GM12872 (cell line): ENCODE results near the gene RPUSD3.

Source experiments
- TF ChIP-seq, protein P1 (sequence below): IDR thresholded peaks from 3 replicates; pipeline ENCODE4 v1.5.1; 2011; ENCODE audit warnings: low read depth, mild to moderate bottlenecking, low read length, moderate library complexity; ENCODE audit not compliant: insufficient read depth

The RPUSD3 gene

DNA sequence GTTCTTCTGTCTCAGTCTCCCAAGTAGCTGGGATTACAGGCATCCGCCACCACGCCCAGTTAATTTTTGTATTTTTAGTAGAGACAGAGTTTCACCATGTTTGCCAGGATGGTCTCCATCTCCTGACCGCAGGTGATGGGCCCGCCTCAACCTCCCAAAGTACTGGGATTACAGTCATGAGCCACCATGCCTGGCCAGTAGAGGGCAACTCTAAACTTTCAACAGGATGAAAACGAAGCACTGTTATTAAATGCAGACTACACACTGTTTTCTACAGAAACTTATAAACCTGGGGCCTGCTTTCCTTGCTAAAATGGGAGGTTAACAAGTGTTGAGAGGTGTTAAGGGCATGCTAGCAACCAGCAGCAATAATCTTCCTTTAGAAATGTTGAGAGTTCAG is 43.3 kb downstream of the RPUSD3 start:
- TF ChIP-seq, protein P1, sequence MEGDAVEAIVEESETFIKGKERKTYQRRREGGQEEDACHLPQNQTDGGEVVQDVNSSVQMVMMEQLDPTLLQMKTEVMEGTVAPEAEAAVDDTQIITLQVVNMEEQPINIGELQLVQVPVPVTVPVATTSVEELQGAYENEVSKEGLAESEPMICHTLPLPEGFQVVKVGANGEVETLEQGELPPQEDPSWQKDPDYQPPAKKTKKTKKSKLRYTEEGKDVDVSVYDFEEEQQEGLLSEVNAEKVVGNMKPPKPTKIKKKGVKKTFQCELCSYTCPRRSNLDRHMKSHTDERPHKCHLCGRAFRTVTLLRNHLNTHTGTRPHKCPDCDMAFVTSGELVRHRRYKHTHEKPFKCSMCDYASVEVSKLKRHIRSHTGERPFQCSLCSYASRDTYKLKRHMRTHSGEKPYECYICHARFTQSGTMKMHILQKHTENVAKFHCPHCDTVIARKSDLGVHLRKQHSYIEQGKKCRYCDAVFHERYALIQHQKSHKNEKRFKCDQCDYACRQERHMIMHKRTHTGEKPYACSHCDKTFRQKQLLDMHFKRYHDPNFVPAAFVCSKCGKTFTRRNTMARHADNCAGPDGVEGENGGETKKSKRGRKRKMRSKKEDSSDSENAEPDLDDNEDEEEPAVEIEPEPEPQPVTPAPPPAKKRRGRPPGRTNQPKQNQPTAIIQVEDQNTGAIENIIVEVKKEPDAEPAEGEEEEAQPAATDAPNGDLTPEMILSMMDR: peak; percentile 37; the same call in 1 of the 3 replicates

DNA sequence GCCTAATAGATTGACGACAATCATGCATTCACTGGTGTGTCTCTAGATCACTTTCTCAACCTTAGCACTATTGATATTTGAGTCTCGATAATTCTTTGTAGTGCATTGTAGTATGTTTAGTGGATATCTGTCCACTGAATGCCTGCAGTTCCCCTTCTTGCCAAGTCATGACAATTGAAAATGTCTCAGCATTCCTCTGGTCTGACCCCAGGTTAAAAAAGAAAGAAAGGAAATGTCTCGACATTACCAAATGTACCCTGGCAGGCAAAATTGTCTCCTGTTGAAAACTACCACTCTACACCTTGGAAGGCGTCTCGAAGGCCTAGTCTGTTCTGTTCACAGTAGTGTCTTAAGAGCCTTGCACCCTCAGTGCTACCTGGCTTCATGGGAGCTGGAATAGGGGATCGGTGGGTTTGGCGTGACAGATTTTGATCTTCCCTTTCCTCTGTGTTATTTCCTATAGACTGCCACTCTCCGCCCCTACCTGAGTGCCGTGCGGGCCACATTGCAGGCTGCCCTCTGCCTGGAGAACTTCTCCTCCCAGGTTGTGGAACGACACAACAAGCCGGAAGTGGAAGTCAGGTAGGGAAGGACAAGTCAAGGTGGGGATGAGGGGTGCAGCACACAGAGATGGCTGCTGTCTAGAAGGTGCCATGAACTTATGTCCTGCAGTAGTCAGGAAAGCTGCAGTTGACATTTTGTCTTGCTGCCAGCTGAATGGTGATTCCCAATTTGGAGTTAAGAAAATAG is 46.4 kb downstream of the RPUSD3 start:
- TF ChIP-seq, protein P1: no peak

DNA sequence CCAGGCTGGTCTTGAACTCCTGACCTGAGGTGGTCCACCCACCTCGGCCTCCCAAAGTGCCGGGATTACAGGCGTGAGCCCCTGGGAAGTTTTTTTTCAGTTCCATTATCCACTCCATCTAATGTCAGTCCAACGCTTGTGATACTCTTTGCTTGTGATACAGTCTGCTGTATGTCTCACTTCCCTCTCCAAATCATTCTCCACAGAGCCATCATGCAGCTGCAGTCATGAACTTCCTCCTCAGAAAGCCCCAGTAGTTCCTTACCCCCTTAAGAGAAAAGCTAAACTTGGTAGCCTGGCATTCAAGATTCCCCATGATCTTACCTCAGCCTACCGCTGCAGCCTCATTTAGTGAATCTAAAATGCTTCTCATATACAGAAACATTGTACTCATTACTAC is 48.6 kb downstream of the RPUSD3 start:
- TF ChIP-seq, protein P1: no peak

DNA sequence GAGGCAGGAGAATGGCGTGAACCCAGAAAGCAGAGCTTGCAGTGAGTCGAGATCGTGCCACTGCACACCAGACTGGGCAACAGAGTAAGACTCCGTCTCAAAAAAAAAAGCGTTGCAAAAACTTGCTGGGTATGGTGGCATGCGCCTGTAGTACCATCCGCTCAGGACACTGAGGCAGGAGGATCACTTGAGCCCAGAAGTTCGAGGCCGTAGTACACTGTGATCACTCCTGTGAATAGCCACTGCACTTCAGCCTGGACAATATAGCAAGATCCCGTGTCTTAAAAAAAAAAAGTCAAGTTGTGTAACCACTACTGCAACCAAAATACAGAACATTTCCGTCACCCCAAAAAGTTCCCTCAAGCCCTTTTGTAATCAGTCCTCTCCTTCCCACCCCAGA is 49.4 kb downstream of the RPUSD3 start:
- TF ChIP-seq, protein P1: no peak

DNA sequence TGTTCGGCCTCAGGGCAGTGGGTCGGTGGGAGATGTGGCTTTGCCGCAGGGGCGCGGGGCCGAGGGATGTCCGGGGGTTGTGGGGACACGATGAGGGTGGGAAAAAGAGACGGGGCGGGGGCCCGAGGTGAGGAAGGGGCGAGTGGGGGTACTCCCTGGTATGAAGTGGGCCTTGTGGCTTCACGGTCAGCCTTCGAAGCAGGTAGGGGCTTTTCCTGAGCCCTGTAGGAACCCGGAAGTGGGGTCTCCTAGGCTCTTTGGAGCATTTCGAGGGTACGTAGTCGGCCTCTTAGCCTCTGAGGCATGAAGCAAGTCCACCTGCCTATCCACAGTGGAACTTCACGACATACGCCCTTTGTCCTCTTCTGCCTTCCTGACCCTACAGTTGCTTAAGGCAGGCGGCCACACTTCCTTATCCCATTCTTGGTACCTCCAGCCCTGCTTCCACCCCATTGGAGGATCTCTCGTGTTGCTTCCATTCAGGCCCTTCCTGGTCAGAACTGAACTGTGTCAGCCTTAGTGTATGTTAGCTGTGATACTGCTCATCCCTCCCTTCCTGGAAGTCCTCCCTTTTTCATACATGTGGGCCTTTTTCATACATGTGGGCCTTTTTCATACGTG is 50.5 kb downstream of the RPUSD3 start:
- TF ChIP-seq, protein P1: no peak

DNA sequence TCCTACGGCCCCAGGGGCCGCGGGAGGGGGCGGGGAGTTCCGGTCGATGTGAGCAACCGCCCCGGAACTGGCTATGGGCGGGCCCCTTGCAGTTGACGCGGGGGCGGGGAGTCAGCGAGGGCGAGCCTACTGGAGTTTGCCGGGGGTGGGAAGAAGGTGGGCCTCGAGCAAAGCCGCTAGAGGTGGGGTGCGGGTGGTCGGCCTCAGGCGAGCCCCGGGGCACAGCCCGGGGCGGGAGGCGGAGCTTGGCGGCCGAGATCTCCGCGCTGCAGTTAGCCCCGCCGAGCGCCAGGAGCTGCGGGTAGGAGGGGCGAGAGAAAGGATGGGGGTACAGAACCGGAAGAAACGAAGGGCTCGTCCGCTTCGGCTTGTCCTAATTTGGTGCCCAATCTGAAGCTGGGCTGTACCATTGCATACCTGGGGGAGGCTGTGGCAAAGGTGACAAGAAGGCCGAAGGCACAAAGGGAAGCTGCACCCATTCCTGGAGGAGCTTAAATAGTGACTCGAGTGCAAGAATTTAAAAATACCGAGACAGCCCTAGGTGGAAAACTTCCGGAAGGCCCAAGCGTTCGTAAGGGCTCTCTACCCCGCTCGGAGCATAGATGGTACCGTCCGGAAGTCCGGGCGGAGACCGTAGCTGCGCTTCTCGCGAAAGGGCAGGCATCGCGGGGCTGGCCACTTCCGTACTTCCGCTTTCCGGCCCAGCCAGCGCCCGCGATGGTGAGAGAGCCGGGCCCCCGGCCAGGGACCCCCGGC is 51.2 kb downstream of the RPUSD3 start, which contains the start of the genes ARPC4 and TADA3:
Gene ARPC4, plus strand, starts transcription at position 678 of the 756 bp plus-strand sequence. Its CDS starts 40 bp downstream, at position 718.
Gene TADA3, minus strand, starts transcription at position 69 of the 756 bp plus-strand sequence. CDS start 1,007 bp downstream, outside the sequence.
- TF ChIP-seq, protein P1: no peak
